Uterus (tissue), 4 donors: Measurements from ENCODE around the gene NEURL1B. TPM values are rescaled to one million over a fixed set of nuclear protein-coding genes. Genes with fewer than 3 reads are reported as not detected.
"Not testable (repeated sequence)": the region's sequence is repeated elsewhere in the genome, so short reads cannot be mapped to it uniquely, and the experiment has no call there.

Experiments used
- DNase-seq, 2 donors: peaks; one replicate each; pipeline ENCODE4 v3.0.0-alpha.2; 2019 to 2020
- H3K27ac ChIP-seq, 2 donors: fragments of 200-600 bp; sonication (generic); 1 replicate in 1 of 2; 2 replicates in 1 of 2; pipeline ENCODE4 v1.5.1; 2016 to 2018
- H3K27me3 ChIP-seq, 2 donors: fragments of 200-600 bp; sonication (generic); one replicate each; pipeline ENCODE4 v1.5.1; 2018 to 2019; ENCODE audit warnings: control low read depth in 1 of 2
- H3K36me3 ChIP-seq, 2 donors: fragments of 200-600 bp; sonication (generic); one replicate each; pipeline ENCODE4 v1.5.1; 2019; ENCODE audit warnings: control low read depth in 1 of 2
- H3K4me1 ChIP-seq, 2 donors: fragments of 200-600 bp; sonication (generic); one replicate each; pipeline ENCODE4 v1.5.1; 2018 to 2019; ENCODE audit warnings: control low read depth in 1 of 2
- H3K4me3 ChIP-seq, 2 donors: fragments of 200-600 bp; sonication (generic); 1 replicate in 1 of 2; 2 replicates in 1 of 2; pipeline ENCODE4 v1.5.1; 2018 to 2019; ENCODE audit warnings: mild to moderate bottlenecking in 1 of 2
- H3K9me3 ChIP-seq, 2 donors: fragments of 200-600 bp; sonication (generic); one replicate each; pipeline ENCODE4 v1.5.1; 2019; ENCODE audit warnings: control low read depth in 1 of 2
- CTCF ChIP-seq, 4 experiments: fragments of 200-600 bp in 2 of 4; fragments of 450-650 bp in 2 of 4; sonication (generic) in 2 of 4; IDR thresholded peaks; one replicate each; pipeline ENCODE4 v1.5.1; 2016 to 2019; ENCODE audit warnings: antibody characterized with exemption in 4 of 4, mild to moderate bottlenecking in 2 of 4, moderate library complexity in 1 of 4
- POLR2A ChIP-seq, 2 donors: fragments of 450-650 bp; IDR thresholded peaks; one replicate each; pipeline ENCODE4 v1.6.1; 2016; ENCODE audit warnings: antibody characterized with exemption in 2 of 2, mild to moderate bottlenecking in 1 of 2, moderate library complexity in 1 of 2
- intact Hi-C: fragments of 100-400 bp; cut with DNase I; formaldehyde crosslinking; loops from one replicate; pipeline ENCODE4 v1.15.1; 2023; ENCODE audit warnings: low total_unique reads
- total RNA-seq, 4 donors: library from RNA; depleted of rRNA in 3 of 4; stranded (reverse); fragments of >200 nt in 3 of 4; gene quantifications; one replicate each; pipeline versions ENCODE4 v1.1.0 to v1.2.4, GENCODE V29; 2014 to 2023
- donor health status: DM: yes; HTN: yes; CAD: no.

Gene NEURL1B
- total RNA-seq, 4 donors from 2014 or later = 51.1 to 136 (median 74.1) TPM

DNA sequence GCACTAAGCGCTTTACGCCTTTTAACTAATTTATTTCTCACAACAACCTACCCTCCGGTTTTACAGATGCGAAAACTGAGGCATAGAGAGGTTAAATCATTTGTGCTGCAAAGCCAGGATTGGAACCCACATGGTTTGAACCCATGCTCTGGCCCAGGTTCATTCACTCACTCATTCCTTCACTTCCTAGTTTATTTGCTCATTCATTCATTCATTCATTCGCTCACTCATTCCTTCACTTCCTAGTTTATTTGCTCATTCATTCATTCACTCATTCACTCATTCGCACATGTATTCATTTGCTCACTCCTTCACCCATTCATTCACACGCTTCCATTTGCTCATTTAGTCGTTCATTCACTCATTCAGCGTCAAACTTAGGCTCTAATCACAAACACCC is 29.4 kb downstream of the NEURL1B start:
- Histone ChIP-seq H3K36me3 (no peaks in the 10 kb centered on the region), H3K4me1 (no peaks in the 10 kb centered on the region), H3K9me3 (no peaks in the 10 kb centered on the region), H3K27me3 (no peaks in the 10 kb centered on the region), H3K4me3 (no peak overlapping the region), H3K27ac (no peak overlapping the region)
- intact Hi-C loops = no loop called here
- TF ChIP-seq CTCF (IDR thresholded peaks at IDR 0.05) (no peak), POLR2A (IDR thresholded peaks at IDR 0.05) (no peak)
- no peak for DNase-seq

DNA sequence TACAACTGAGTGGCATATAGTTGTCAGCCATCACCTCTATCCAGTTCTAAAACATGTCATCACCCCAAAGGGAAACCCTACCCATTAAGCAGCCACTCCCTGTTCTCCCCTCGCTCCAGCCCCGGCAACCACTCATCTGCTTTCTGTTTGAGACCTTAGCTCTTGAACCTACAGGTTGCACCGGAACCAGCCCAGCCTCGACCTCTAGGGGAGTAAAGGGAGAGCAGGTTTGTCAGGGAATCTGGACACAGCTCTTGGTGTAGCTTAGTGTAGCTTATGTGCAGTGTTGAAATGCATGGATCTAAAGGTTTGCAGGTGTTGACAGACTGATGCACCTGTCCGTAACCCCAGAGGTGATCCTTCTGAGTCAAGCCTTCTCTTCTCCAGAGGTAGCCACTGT is 30.0 kb downstream of the NEURL1B start:
- Histone ChIP-seq H3K27me3 (no peaks in the 10 kb centered on the region), H3K9me3 (no peaks in the 10 kb centered on the region), H3K27ac (no peak overlapping the region), H3K4me1 (no peaks in the 10 kb centered on the region), H3K4me3 (no peak overlapping the region), H3K36me3 (no peaks in the 10 kb centered on the region)
- intact Hi-C loops = no loop called here
- TF ChIP-seq CTCF (IDR thresholded peaks at IDR 0.05) = no peak
- TF ChIP-seq POLR2A (IDR thresholded peaks at IDR 0.05) = no peak
- DNase-seq = no peak

DNA sequence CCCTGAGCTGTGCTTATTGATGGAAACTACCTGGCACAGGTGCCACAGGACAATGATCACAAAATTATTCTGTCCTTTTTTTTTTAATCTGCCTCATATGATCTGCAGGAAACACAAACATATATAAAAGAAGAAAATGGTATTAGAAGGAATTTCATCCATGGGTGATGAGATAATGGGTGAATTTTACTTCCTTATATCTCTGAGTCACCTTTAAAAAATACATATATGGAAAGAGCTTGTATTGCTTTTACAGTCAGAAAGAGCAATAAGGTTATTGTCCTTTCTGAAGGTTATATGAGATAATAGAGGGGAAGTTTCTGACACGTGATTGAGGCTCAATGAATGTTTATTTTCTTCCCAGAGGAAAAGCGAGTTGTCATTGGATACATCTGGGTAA is 31.6 kb downstream of the NEURL1B start:
- TF ChIP-seq CTCF (IDR thresholded peaks at IDR 0.05) (no peak), POLR2A (IDR thresholded peaks at IDR 0.05) (no peak)
- Histone ChIP-seq H3K27ac (peak overlapping the region in 1 of 2 donors; percentile 12), H3K36me3 (no peaks in the 10 kb centered on the region), H3K4me3 (no peak overlapping the region), H3K4me1 (no peaks in the 10 kb centered on the region), H3K9me3 (no peaks in the 10 kb centered on the region), H3K27me3 (no peaks in the 10 kb centered on the region)
- intact Hi-C loops = no loop called here
- no peak for DNase-seq

- H3K27me3 ChIP-seq = no peaks in the 10 kb centered on the region
- no peaks in the 10 kb centered on the region for H3K36me3 ChIP-seq
- no peak for DNase-seq
- no peaks in the 10 kb centered on the region for H3K4me1 ChIP-seq
- intact Hi-C loops = no loop called here
- no peaks in the 10 kb centered on the region for H3K9me3 ChIP-seq
- no peak overlapping the region for H3K4me3 ChIP-seq
- H3K27ac ChIP-seq = peak overlapping the region in 1 of 2 donors; percentile 7
- no peak for TF ChIP-seq POLR2A (IDR thresholded peaks at IDR 0.05)
- no peak for TF ChIP-seq CTCF (IDR thresholded peaks at IDR 0.05)
Measured at GRCh38 chr5:172674155-172674554, 33.1 kb downstream of the NEURL1B start.

DNA sequence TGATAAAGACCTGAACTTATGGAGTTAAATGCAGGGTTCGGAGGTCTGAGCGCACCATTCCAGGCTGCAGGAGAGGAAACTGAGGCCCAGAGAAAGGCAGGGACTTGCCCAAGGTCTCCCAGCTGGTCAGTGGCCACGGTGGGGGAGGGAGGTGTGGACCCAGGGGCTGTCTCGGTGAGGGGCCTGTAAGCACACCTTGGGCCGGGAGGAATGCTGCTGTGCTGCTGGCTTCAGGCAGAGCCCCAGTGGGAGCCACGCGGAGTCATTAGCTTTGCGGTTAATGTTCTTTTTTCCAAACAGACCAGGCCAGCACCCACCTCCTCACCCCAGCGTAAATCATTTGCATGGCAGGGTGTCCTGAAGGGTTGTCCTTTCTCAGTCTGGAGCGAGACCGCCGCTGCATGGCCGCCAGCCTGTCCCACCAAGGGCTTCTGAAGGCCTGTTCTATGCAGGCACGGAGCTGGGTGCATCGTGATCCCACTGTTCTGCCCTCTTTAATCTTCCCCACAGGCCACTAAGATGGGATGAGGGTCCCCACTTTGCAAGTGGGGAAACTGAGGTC is 35.9 kb downstream of the NEURL1B start:
- TF ChIP-seq CTCF (IDR thresholded peaks at IDR 0.05) (no peak), POLR2A (IDR thresholded peaks at IDR 0.05) (no peak)
- H3K4me1 ChIP-seq = no peaks in the 10 kb centered on the region
- intact Hi-C loops = no loop called here
- H3K4me3 ChIP-seq = no peak overlapping the region
- H3K9me3 ChIP-seq = no peaks in the 10 kb centered on the region
- H3K27ac ChIP-seq = peak overlapping the region in 1 of 2 donors; percentile 7
- no peak for DNase-seq
- H3K36me3 ChIP-seq = no peaks in the 10 kb centered on the region
- H3K27me3 ChIP-seq = no peaks in the 10 kb centered on the region

GRCh38 chr5:172678362-172678874 is 37.4 kb downstream of the NEURL1B start:
- H3K27me3 ChIP-seq, DNase-seq, H3K4me3 ChIP-seq, H3K36me3 ChIP-seq, H3K4me1 ChIP-seq, H3K9me3 ChIP-seq, intact Hi-C loops: not testable (repeated sequence)
- peak overlapping the region; percentile 31 to 37 for H3K27ac ChIP-seq
